ENCODE measurements around the gene FBLN7. TPM values are rescaled to one million over a fixed set of nuclear protein-coding genes. Genes with fewer than 3 reads are reported as not detected.
A peak's percentile ranks its signal among the peaks of the same experiment; 100 is the strongest.

Gene FBLN7
- total RNA-seq, 2 donors from 2014 or later = 1.3 to 3.9 TPM

GRCh38 chr2:112147382-112148168, 9.4 kb downstream of the FBLN7 start:
- H3K9me3 ChIP-seq = no peaks in the 10 kb centered on the region
- DNase-seq (no peak), ATAC-seq (peak; percentile 33)
- H3K36me3 ChIP-seq (replicated peaks in 1 of 2; ENCODE audit: insufficient read depth in 1 of 2, low read depth in 2 of 2) = no peaks in the 10 kb centered on the region
- intact Hi-C loops (cut with DNase I) = no loop called here
- H3K4me1 ChIP-seq = no peaks in the 10 kb centered on the region
- no peak for TF ChIP-seq POLR2A (IDR thresholded peaks at IDR 0.05)
- TF ChIP-seq CTCF (IDR thresholded peaks at IDR 0.05) = no peak
- H3K27me3 ChIP-seq = no peaks in the 10 kb centered on the region
- no peak overlapping the region for H3K27ac ChIP-seq
- no peak overlapping the region for H3K4me3 ChIP-seq
- 77 to 81% methylated on average over 17 of the region's 17 CpGs for WGBS, 2 donors

- Histone ChIP-seq H3K4me1 (no peaks in the 10 kb centered on the region), H3K9me3 (no peaks in the 10 kb centered on the region), H3K27me3 (no peaks in the 10 kb centered on the region), H3K27ac (no peak overlapping the region), H3K36me3 (replicated peaks in 1 of 2; ENCODE audit: insufficient read depth in 1 of 2, low read depth in 2 of 2) (no peaks in the 10 kb centered on the region), H3K4me3 (no peak overlapping the region)
- intact Hi-C loops (cut with DNase I) = no loop called here
- TF ChIP-seq CTCF (IDR thresholded peaks at IDR 0.05) (no peak), POLR2A (IDR thresholded peaks at IDR 0.05) (no peak)
- ATAC-seq (no peak), DNase-seq (no peak)
- 73 to 100% methylated on average over 1 to 2 of the region's 2 CpGs for WGBS, 2 donors
These were observed 10.3 kb downstream of the FBLN7 start for GRCh38 chr2:112148477-112148876.

- ATAC-seq (no peak), DNase-seq (no peak)
- intact Hi-C loops (cut with DNase I) = no loop called here
- TF ChIP-seq CTCF (IDR thresholded peaks at IDR 0.05) (no peak), POLR2A (IDR thresholded peaks at IDR 0.05) (no peak)
- H3K9me3 ChIP-seq = no peaks in the 10 kb centered on the region
- no peaks in the 10 kb centered on the region for H3K27me3 ChIP-seq
- peak overlapping the region in 1 of 4 donors; percentile 20 for H3K27ac ChIP-seq
- no peaks in the 10 kb centered on the region for H3K4me1 ChIP-seq
- H3K4me3 ChIP-seq = no peak overlapping the region
- WGBS, 2 donors = 77 to 93% methylated on average over 3 to 5 of the region's 5 CpGs
- no peaks in the 10 kb centered on the region for H3K36me3 ChIP-seq (replicated peaks in 1 of 2; ENCODE audit: insufficient read depth in 1 of 2, low read depth in 2 of 2)
These were observed 11.0 kb downstream of the FBLN7 start for GRCh38 chr2:112149194-112149593.

GRCh38 chr2:112149866-112150435, 11.8 kb downstream of the FBLN7 start:
- 66 to 78% methylated on average over 7 of the region's 7 CpGs for WGBS, 2 donors
- Histone ChIP-seq H3K9me3 (no peaks in the 10 kb centered on the region), H3K4me1 (no peaks in the 10 kb centered on the region), H3K36me3 (replicated peaks in 1 of 2; ENCODE audit: insufficient read depth in 1 of 2, low read depth in 2 of 2) (no peaks in the 10 kb centered on the region), H3K27me3 (no peaks in the 10 kb centered on the region), H3K27ac (peak overlapping the region in 1 of 4 donors; percentile 28), H3K4me3 (no peak overlapping the region)
- no peak for DNase-seq
- ATAC-seq = no peak
- TF ChIP-seq CTCF (IDR thresholded peaks at IDR 0.05) = no peak
- TF ChIP-seq POLR2A (IDR thresholded peaks at IDR 0.05) = no peak
- intact Hi-C loops (cut with DNase I) = no loop called here

Data from body of pancreas (tissue), 4 donors.